ENCODE measurements around the gene POLR2E. TPM values are rescaled to one million over a fixed set of nuclear protein-coding genes. Genes with fewer than 3 reads are reported as not detected.

The POLR2E gene
- total RNA-seq, 1 donor, result 70.2 TPM

GRCh38 chr19:1069009-1069779, 26.0 kb downstream of the POLR2E start:
- peaks cover 51% of the 10 kb centered on the region for H3K27me3 ChIP-seq (ENCODE audit: insufficient read depth, low read length)
- no peak for DNase-seq (ENCODE audit: insufficient read length, low spot score, missing footprints)

DNA sequence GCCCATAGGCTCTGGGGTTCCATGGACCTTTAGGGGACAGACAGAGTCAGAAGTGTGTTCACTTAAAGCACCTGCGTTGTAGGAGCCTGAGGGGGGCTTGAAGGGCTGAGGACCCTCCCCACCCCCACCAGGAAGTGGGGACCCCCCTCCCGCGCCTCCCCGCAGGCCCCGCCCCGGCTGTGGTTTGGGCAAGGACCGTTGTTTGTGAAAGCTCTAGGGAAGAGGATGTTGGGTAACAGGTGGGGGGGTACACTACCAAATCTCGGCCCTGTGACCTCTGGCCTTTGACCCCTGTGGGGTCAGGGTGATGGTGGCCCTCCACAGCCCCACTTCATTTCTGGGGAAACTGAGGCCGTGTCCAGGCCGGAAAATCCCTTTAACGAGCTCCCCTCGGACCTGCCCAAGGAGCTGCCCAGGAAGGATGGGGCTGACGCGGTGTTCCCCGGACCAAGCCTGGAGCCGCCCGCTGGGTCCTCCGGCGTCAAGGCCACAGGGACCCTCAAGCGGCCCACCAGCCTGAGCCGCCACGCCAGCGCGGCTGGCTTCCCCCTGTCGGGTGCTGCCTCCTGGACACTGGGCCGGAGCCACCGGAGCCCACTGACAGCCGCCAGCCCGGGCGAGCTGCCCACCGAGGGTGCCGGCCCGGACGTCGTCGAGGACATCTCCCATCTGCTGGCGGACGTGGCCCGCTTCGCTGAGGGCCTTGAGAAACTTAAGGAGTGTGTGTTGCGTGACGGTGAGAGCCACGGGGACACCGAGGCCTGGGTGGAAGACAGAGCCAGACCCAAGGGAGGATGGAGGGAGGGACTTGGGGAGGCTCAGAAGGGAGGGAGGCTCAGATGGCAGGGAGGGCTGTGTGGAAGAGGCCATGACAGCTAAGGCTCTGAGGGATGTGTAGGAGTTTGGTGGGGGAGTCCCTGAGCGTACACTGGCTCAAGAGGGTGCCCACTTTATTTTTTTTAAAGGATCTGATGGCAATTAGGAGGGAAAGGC, 26.9 kb downstream of the POLR2E start:
- no peak overlapping the region for H3K27ac ChIP-seq (ENCODE audit: low read depth, low read length)
- TF ChIP-seq, protein P1, sequence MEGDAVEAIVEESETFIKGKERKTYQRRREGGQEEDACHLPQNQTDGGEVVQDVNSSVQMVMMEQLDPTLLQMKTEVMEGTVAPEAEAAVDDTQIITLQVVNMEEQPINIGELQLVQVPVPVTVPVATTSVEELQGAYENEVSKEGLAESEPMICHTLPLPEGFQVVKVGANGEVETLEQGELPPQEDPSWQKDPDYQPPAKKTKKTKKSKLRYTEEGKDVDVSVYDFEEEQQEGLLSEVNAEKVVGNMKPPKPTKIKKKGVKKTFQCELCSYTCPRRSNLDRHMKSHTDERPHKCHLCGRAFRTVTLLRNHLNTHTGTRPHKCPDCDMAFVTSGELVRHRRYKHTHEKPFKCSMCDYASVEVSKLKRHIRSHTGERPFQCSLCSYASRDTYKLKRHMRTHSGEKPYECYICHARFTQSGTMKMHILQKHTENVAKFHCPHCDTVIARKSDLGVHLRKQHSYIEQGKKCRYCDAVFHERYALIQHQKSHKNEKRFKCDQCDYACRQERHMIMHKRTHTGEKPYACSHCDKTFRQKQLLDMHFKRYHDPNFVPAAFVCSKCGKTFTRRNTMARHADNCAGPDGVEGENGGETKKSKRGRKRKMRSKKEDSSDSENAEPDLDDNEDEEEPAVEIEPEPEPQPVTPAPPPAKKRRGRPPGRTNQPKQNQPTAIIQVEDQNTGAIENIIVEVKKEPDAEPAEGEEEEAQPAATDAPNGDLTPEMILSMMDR (IDR thresholded peaks at IDR 0.05; ENCODE audit: extremely low read depth, low read depth, low read length), result no peak
- DNase-seq (ENCODE audit: insufficient read length, low spot score, missing footprints), result no peak
- H4K20me1 ChIP-seq (ENCODE audit: insufficient read depth, low read length), result no peaks in the 10 kb centered on the region
- no peaks in the 10 kb centered on the region for H3K4me1 ChIP-seq (ENCODE audit: insufficient read depth, low read length)
- H3K4me3 ChIP-seq (ENCODE audit: insufficient read depth, low read length), result no peak overlapping the region
- no peaks in the 10 kb centered on the region for H3K79me2 ChIP-seq (ENCODE audit: insufficient read depth, low read length)
- H3K36me3 ChIP-seq (ENCODE audit: insufficient read depth, low read length), result no peaks in the 10 kb centered on the region
- H3K27me3 ChIP-seq (ENCODE audit: insufficient read depth, low read length), result peaks cover 51% of the 10 kb centered on the region
- no peak overlapping the region for H3K4me2 ChIP-seq (ENCODE audit: insufficient read depth, low read length)
- no peaks in the 10 kb centered on the region for H3K9me3 ChIP-seq (ENCODE audit: low read depth, low read length)
- no peak overlapping the region for H2AFZ ChIP-seq (ENCODE audit: low read length)

More at GRCh38 chr19:1069009-1069779, 26.0 kb downstream of the POLR2E start:
- H3K36me3 ChIP-seq (ENCODE audit: insufficient read depth, low read length), result no peaks in the 10 kb centered on the region
- H3K4me2 ChIP-seq (ENCODE audit: insufficient read depth, low read length), result no peak overlapping the region
- H4K20me1 ChIP-seq (ENCODE audit: insufficient read depth, low read length), result no peaks in the 10 kb centered on the region
- no peak overlapping the region for H3K27ac ChIP-seq (ENCODE audit: low read depth, low read length)
- H2AFZ ChIP-seq (ENCODE audit: low read length), result no peak overlapping the region
- no peaks in the 10 kb centered on the region for H3K4me1 ChIP-seq (ENCODE audit: insufficient read depth, low read length)
- no peak overlapping the region for H3K4me3 ChIP-seq (ENCODE audit: insufficient read depth, low read length)
- TF ChIP-seq, protein P1 (IDR thresholded peaks at IDR 0.05; ENCODE audit: extremely low read depth, low read depth, low read length), result no peak
- H3K9me3 ChIP-seq (ENCODE audit: low read depth, low read length), result no peaks in the 10 kb centered on the region
- H3K79me2 ChIP-seq (ENCODE audit: insufficient read depth, low read length), result no peaks in the 10 kb centered on the region

GRCh38 chr19:1067341-1067957, 27.7 kb downstream of the POLR2E start:
- Histone ChIP-seq H4K20me1 (ENCODE audit: insufficient read depth, low read length) (no peaks in the 10 kb centered on the region), H3K79me2 (ENCODE audit: insufficient read depth, low read length) (no peaks in the 10 kb centered on the region), H3K27me3 (ENCODE audit: insufficient read depth, low read length) (peaks cover 51% of the 10 kb centered on the region), H3K36me3 (ENCODE audit: insufficient read depth, low read length) (no peaks in the 10 kb centered on the region), H3K4me2 (ENCODE audit: insufficient read depth, low read length) (no peak overlapping the region), H3K4me1 (ENCODE audit: insufficient read depth, low read length) (no peaks in the 10 kb centered on the region), H3K9me3 (ENCODE audit: low read depth, low read length) (no peaks in the 10 kb centered on the region), H2AFZ (ENCODE audit: low read length) (no peak overlapping the region), H3K27ac (ENCODE audit: low read depth, low read length) (no peak overlapping the region), H3K4me3 (ENCODE audit: insufficient read depth, low read length) (no peak overlapping the region)
- TF ChIP-seq, protein P1 (IDR thresholded peaks at IDR 0.05; ENCODE audit: extremely low read depth, low read depth, low read length), result no peak
- no peak for DNase-seq (ENCODE audit: insufficient read length, low spot score, missing footprints)

Measured in osteoblast (primary cell).